ENCODE measurements around the gene RNFT2. TPM values are rescaled to one million over a fixed set of nuclear protein-coding genes. Genes with fewer than 3 reads are reported as not detected.

The RNFT2 gene
- total RNA-seq, 1 experiment from 2014 or later, result 27.7 TPM

DNA sequence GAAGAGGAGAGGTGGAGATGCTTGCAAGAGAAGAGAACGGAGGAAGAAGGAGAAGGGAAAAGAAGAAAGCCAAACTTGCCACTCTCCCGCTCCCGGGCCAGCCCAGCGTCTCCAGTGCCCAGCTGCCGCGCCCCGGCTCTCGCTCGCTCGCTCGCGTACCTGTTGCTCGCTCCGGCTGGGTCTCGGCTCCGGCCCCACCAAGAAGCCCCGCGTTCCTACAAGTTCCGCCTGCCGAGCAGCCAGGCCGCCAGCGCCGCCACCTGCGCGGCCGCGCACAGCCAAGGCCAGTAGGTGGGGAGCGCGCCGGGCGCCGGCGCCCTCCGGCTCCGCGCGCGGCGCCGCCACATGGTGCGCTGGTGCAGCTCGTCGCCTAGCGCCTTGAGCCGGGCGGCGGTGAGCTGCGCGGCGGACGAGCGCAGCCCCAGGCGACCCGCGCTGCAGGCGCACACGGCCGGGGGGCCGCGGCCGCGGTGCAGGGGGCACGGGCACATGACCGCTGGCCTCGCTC is 142.8 kb downstream of the RNFT2 start (continued):
- no peak for TF ChIP-seq FOXJ3 (CRISPR knock-in tag; IDR thresholded peaks at IDR 0.05; ENCODE audit: borderline replicate concordance)
- TF ChIP-seq SOX15 (CRISPR knock-in tag; IDR thresholded peaks at IDR 0.05), result no peak
- 0 out of 2 replicates have a peak, but pooled peaks have one; percentile 30 for TF ChIP-seq HMGXB4 (CRISPR knock-in tag; IDR thresholded peaks at IDR 0.05)
- peak; percentile 77; the same call in 1 of the 2 replicates for TF ChIP-seq KAT7 (CRISPR knock-in tag; IDR thresholded peaks at IDR 0.05; ENCODE audit: borderline replicate concordance)
- TF ChIP-seq, protein P1, sequence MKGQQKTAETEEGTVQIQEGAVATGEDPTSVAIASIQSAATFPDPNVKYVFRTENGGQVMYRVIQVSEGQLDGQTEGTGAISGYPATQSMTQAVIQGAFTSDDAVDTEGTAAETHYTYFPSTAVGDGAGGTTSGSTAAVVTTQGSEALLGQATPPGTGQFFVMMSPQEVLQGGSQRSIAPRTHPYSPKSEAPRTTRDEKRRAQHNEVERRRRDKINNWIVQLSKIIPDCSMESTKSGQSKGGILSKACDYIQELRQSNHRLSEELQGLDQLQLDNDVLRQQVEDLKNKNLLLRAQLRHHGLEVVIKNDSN (CRISPR knock-in tag; IDR thresholded peaks at IDR 0.05), result no peak
- no peak for TF ChIP-seq EMX1 (CRISPR knock-in tag; IDR thresholded peaks at IDR 0.05)
- TF ChIP-seq GABPB1 (CRISPR knock-in tag; IDR thresholded peaks at IDR 0.05), result no peak
- TF ChIP-seq, protein P2, sequence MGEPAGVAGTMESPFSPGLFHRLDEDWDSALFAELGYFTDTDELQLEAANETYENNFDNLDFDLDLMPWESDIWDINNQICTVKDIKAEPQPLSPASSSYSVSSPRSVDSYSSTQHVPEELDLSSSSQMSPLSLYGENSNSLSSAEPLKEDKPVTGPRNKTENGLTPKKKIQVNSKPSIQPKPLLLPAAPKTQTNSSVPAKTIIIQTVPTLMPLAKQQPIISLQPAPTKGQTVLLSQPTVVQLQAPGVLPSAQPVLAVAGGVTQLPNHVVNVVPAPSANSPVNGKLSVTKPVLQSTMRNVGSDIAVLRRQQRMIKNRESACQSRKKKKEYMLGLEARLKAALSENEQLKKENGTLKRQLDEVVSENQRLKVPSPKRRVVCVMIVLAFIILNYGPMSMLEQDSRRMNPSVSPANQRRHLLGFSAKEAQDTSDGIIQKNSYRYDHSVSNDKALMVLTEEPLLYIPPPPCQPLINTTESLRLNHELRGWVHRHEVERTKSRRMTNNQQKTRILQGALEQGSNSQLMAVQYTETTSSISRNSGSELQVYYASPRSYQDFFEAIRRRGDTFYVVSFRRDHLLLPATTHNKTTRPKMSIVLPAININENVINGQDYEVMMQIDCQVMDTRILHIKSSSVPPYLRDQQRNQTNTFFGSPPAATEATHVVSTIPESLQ (CRISPR knock-in tag; IDR thresholded peaks at IDR 0.05), result no peak
- peak; percentile 20; the same call in 1 of the 2 replicates for TF ChIP-seq FOXP4 (CRISPR knock-in tag; IDR thresholded peaks at IDR 0.05)
- no peak for TF ChIP-seq NFATC4 (CRISPR knock-in tag; IDR thresholded peaks at IDR 0.05)
- TF ChIP-seq PREB (CRISPR knock-in tag; IDR thresholded peaks at IDR 0.05; ENCODE audit: borderline replicate concordance), result no peak
- TF ChIP-seq, protein P3, sequence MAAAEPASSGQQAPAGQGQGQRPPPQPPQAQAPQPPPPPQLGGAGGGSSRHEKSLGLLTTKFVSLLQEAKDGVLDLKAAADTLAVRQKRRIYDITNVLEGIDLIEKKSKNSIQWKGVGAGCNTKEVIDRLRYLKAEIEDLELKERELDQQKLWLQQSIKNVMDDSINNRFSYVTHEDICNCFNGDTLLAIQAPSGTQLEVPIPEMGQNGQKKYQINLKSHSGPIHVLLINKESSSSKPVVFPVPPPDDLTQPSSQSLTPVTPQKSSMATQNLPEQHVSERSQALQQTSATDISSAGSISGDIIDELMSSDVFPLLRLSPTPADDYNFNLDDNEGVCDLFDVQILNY (CRISPR knock-in tag; IDR thresholded peaks at IDR 0.05), result no peak
- no peak for TF ChIP-seq SMAD3 (CRISPR knock-in tag; IDR thresholded peaks at IDR 0.05; ENCODE audit: borderline replicate concordance)
- TF ChIP-seq, protein P4, sequence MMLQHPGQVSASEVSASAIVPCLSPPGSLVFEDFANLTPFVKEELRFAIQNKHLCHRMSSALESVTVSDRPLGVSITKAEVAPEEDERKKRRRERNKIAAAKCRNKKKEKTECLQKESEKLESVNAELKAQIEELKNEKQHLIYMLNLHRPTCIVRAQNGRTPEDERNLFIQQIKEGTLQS (CRISPR knock-in tag; conservative IDR thresholded peaks at IDR 0.05), result no peak
- peak; percentile 78 for TF ChIP-seq USF2 (CRISPR knock-in tag; IDR thresholded peaks at IDR 0.05)
- no peak for TF ChIP-seq PRDM15 (CRISPR knock-in tag; IDR thresholded peaks at IDR 0.05)
- TF ChIP-seq, protein P5, sequence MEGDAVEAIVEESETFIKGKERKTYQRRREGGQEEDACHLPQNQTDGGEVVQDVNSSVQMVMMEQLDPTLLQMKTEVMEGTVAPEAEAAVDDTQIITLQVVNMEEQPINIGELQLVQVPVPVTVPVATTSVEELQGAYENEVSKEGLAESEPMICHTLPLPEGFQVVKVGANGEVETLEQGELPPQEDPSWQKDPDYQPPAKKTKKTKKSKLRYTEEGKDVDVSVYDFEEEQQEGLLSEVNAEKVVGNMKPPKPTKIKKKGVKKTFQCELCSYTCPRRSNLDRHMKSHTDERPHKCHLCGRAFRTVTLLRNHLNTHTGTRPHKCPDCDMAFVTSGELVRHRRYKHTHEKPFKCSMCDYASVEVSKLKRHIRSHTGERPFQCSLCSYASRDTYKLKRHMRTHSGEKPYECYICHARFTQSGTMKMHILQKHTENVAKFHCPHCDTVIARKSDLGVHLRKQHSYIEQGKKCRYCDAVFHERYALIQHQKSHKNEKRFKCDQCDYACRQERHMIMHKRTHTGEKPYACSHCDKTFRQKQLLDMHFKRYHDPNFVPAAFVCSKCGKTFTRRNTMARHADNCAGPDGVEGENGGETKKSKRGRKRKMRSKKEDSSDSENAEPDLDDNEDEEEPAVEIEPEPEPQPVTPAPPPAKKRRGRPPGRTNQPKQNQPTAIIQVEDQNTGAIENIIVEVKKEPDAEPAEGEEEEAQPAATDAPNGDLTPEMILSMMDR (IDR thresholded peaks at IDR 0.05), result no peak
- TF ChIP-seq CREM (CRISPR knock-in tag; IDR thresholded peaks at IDR 0.05), result peak; percentile 34; the same call in 1 of the 2 replicates
